GM18505 (cell line): ENCODE results near the gene CMSS1.
"Not testable (repeated sequence)": the region's sequence is repeated elsewhere in the genome, so short reads cannot be mapped to it uniquely, and the experiment has no call there.

ENCODE experiments used
- ATAC-seq: cut with Tn5 transposase; IDR thresholded peaks from one replicate; pipeline ENCODE4 v1.9.1; 2021; ENCODE audit not compliant: unreplicated experiment
- POLR2A ChIP-seq: IDR thresholded peaks from 4 replicates; pipeline ENCODE4 v1.6.1; 2011; ENCODE audit warnings: borderline replicate concordance; ENCODE audit not compliant: insufficient read depth, insufficient read length; ENCODE audit errors: extremely low read depth

The CMSS1 gene

DNA sequence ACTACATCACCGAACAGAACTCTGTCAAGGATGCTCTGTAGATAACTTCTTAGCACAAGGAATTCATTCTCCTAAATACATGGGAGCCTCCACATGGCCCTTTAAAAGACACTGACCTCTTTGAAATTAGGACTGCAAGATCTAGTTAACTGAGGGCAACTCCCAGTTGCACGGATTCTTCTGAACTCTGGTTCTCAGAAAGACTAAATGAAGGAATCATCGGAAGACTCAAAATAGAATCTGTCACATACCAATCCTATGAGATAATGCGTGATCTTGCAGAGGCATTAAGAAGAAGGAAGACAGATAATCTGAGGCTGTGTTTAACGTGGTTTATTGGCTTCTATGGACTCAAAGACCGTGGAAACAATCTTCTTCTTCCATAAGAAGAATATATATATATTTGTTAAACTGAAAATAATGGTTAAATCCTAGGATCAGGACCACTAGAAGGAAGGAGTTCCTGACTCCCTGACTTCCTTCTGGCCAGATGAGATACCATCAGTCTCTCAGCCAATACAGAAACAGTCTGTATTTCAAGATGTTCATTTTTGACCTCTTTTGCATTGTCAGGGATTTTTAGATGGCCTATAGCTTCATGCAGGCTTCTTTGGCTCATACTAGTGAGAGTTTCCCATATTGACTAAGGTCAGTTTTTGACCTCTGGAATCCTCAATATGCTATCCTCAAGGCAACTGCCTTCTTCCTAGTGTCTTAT, 409.2 kb downstream of the CMSS1 start:
- TF ChIP-seq POLR2A: no peak
- ATAC-seq: no peak

DNA sequence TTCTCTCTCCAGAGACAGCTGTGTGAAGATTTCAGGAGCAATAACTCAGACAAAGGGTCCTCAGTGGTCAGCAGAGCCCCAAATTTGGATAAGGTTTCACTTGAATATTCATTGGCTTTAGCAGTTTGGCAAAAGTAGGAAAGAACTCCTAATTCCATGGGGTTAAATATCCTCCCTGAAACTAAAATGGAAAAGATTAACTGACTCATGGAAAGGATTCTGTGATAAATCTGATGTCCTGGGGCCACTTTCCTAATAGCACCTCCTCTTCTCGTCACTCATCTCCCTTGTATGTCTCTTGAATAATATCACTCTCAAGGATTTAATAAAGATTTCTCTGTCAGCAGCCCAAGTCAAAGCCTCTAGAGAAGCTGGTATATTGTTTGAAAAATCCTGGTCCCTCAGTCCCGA, 409.9 kb downstream of the CMSS1 start:
- ATAC-seq: no peak
- no peak for TF ChIP-seq POLR2A

DNA sequence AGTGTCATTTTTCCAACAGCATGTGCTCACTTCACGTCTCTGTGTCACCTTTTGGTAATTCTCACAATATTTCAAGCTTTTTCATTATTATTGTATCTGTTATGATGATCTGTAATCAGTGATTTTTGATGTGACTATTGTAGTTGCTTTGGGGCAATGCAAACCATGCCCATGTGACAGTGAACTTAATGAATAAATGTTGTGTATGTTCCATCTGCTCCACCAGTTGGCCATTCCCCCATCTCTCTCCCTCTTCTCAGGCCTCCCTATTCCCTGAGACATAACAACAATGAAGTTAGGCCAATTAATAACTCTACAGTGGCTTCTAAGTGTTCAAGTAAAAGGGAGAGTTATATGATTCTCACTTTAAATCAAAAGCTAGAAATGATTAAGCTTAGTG, 410.6 kb downstream of the CMSS1 start:
- no peak for ATAC-seq
- no peak for TF ChIP-seq POLR2A

DNA sequence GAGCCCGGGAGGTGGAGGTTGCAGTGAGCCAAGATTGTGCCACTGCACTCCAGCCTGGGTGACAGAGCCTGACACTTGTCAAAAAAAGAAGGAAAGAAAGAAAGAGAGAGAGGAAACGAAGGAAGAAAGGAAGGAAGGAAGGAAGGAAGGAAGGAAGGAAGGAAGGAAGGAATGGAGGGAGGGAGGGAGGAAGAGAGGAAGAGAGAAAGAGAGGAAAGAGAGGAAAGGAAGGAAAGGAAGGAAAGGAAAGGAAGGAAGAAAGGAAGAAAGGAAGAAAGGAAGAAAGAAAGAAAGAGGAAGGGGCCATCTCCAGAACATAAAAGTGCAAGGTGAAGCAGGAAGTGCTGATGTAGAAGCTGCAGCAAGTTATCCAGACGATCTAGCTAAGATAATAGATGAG, 411.5 kb downstream of the CMSS1 start:
- ATAC-seq: not testable (repeated sequence)

DNA sequence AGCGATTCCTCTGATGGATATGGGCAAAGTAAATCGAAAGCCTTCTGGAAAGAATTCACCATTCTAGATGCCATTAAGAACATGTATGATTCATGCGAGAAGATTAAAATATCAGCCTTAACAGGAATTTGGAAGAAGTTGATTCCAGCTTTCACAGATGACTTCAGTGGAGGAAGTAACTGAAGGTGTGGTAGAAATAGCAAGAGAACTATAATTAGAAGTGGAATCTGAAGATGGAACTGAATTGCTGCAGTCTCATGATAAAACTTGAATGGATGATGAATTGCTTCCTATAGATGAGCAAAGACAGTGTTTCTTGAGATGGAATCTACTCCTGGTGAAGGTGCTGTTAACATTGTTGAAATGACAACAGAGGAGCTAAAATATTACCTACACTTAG, 413.0 kb downstream of the CMSS1 start:
- no peak for TF ChIP-seq POLR2A
- no peak for ATAC-seq
